ENCODE measurements around the gene SPECC1. TPM values are rescaled to one million over a fixed set of nuclear protein-coding genes. Genes with fewer than 3 reads are reported as not detected.
A peak's percentile ranks its signal among the peaks of the same experiment; 100 is the strongest.

Gene SPECC1
- total and polyA plus RNA-seq, 9 of the 15 experiments (the other 6 are each of a cell fraction or from before 2014, with no cell fraction given) = 2.4 to 19.6 (median 14.7) TPM

GRCh38 chr17:20226814-20227482, 217.8 kb downstream of the SPECC1 start (continued):
- TF ChIP-seq ZNF551 (CRISPR knock-in tag; IDR thresholded peaks at IDR 0.05) (no peak), ZHX1 (conservative IDR thresholded peaks at IDR 0.05; ENCODE audit: low read length) (no peak), CHD2 (IDR thresholded peaks at IDR 0.05; ENCODE audit: low read depth, low read length) (no peak), RFX5 (IDR thresholded peaks at IDR 0.05; ENCODE audit: low read depth, low read length) (no peak), NR4A1 (CRISPR knock-in tag; IDR thresholded peaks at IDR 0.05) (no peak), NR4A1 (tag; IDR thresholded peaks at IDR 0.05) (no peak), CREB3 (tag; conservative IDR thresholded peaks at IDR 0.05; ENCODE audit: low read depth) (no peak), SIX5 (IDR thresholded peaks at IDR 0.05; ENCODE audit: borderline replicate concordance in 1 of 2, insufficient read depth in 1 of 2, low read depth in 1 of 2, low read length in 2 of 2) (no peak), ARID1B (IDR thresholded peaks at IDR 0.05) (peak; percentile 30; the same call in 1 of the 2 replicates), RBM14 (IDR thresholded peaks at IDR 0.05; ENCODE audit: borderline replicate concordance, insufficient read depth, low read depth, low read length) (no peak), MAZ (CRISPR knock-in tag; conservative IDR thresholded peaks at IDR 0.05 in 1 of 2, IDR thresholded peaks at IDR 0.05 in 1 of 2) (peak in 1 of 2 experiments; percentile 61; a peak in 2 of 4 replicates), IFI16 (CRISPR knock-in tag; IDR thresholded peaks at IDR 0.05) (no peak), NRF1 (conservative IDR thresholded peaks at IDR 0.05 in 1 of 2, IDR thresholded peaks at IDR 0.05 in 1 of 2) (no peak), ZNF408 (CRISPR knock-in tag; IDR thresholded peaks at IDR 0.05; ENCODE audit: low read depth) (no peak), SIN3A (IDR thresholded peaks at IDR 0.05; ENCODE audit: borderline replicate concordance in 2 of 2, control insufficient read depth in 1 of 2, low read depth in 2 of 2, low read length in 2 of 2) (no peak), ARID2 (IDR thresholded peaks at IDR 0.05) (no peak), ILK (tag; IDR thresholded peaks at IDR 0.05; ENCODE audit: borderline replicate concordance, low read depth) (no peak), E2F6 (IDR thresholded peaks at IDR 0.05; ENCODE audit: borderline replicate concordance in 1 of 2, extremely low read depth in 1 of 2, insufficient read depth in 1 of 2, insufficient read length in 1 of 2, low read depth in 1 of 2, low read length in 1 of 2, poor library complexity in 1 of 2, severe bottlenecking in 1 of 2) (no peak), IRF9 (tag; IDR thresholded peaks at IDR 0.05) (no peak), ZBTB7A (IDR thresholded peaks at IDR 0.05; ENCODE audit: borderline replicate concordance, control insufficient read depth, low read depth, low read length) (no peak), CREBBP (IDR thresholded peaks at IDR 0.05; ENCODE audit: low read depth, low read length) (no peak)
